ENCODE results near the gene SHPK.
"Not testable (repeated sequence)": the region's sequence is repeated elsewhere in the genome, so short reads cannot be mapped to it uniquely, and the experiment has no call there.

The SHPK gene

DNA sequence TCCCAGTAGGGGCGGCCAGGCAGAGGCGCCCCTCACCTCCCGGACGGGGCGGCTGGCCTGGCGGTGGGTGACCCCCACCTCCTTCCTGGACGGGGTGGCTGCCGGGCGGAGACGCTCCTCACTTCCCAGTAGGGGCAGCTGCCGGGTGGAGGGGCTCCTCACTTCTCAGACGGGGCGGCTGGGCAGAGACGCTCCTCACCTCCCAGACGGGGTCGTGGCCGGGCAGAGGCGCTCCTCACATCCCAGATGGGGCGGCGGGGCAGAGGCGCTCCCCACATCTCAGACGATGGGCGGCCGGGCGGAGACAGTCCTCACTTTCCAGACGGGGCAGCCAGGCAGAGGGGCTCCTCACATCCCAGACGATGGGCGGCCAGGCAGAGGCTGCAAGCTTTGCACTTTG is 71.8 kb downstream of the SHPK start:
- not testable (repeated sequence) for H3K4me3 ChIP-seq (ENCODE audit: low read depth, low read length); DNase-seq (ENCODE audit: low read depth)

DNA sequence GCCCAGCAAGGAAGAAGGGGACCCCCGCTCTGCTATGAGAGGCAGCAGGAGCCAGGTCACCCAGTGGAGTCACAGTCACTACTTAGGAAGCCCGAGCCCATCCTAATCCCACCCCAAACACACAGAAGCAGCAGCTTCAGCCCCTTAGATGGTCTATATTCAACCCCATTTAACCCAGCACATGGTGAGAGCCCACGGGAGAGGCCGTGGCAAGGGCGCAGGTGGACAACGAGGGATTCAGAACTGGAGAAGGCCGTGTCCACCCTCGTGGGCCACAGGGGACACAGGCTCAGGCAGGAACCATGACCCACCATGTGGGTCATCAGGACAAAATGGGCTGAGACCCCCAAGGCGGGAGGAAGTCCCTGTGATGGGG is 76.8 kb downstream of the SHPK start:
- H3K4me3 ChIP-seq (ENCODE audit: low read depth, low read length), result no peak overlapping the region
- DNase-seq (ENCODE audit: low read depth), result no peak

DNA sequence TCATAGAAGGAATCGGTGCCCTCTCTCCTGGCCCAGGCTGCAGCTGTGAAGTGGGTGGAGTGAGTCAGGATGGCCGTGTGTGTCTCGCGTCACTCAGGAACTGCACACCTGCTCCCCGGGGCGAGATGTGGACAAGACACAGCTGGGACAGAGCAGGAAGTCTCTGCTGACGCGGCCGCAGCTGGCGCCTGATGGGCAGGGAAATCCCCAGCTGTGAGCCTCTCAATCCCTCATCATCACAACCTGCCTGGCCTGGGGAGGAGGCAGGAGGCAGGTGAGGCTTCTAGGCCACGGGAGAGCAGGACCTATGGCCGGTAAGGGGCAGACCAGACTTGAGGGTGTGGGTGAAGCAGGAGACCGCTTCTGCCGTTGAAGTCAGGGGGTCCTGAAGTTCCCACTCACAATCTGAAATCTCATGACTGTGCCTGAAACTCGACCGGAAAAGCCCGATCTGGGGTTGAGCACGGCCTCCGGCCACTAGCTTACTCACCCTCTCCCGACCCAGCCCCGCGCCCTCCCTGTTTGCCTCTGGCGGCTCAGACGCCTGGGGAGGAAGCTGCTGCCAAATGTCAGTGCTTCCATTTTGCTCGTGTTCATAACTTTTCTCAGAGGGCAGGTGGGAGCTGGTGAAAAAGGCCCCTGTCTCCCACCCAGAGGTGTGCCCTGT is 77.3 kb downstream of the SHPK start:
- no peak for DNase-seq (ENCODE audit: low read depth)
- H3K4me3 ChIP-seq (ENCODE audit: low read depth, low read length), result no peak overlapping the region
